Tibial nerve (tissue), 4 donors: ENCODE measurements around the gene TAF10. TPM values are rescaled to one million over a fixed set of nuclear protein-coding genes. Genes with fewer than 3 reads are reported as not detected.

Experiments
- DNase-seq, 2 donors: peaks; one replicate each; pipeline ENCODE4 v3.0.0-alpha.2; 2019; ENCODE audit warnings: low spot score in 2 of 2
- H3K27ac ChIP-seq, 4 donors: fragments of 200-600 bp; sonication (generic) in 3 of 4; one replicate each; pipeline ENCODE4 v1.5.1; 2017 to 2019; ENCODE audit warnings: mild to moderate bottlenecking in 1 of 4
- H3K27me3 ChIP-seq, 2 donors: fragments of 200-600 bp; sonication (generic) in 1 of 2; one replicate each; pipeline versions ENCODE4 v1.5.1 to v1.6.0; 2017 to 2019
- H3K36me3 ChIP-seq, 3 donors: fragments of 200-600 bp; sonication (generic); one replicate each; pipeline ENCODE4 v1.5.1; 2018 to 2019
- H3K4me1 ChIP-seq, 4 donors: fragments of 200-600 bp; sonication (generic) in 3 of 4; one replicate each; pipeline ENCODE4 v1.5.1; 2017 to 2019
- H3K4me3 ChIP-seq, 4 donors: fragments of 200-600 bp; sonication (generic) in 3 of 4; one replicate each; pipeline ENCODE4 v1.5.1; 2017 to 2019; ENCODE audit warnings: mild to moderate bottlenecking in 1 of 4, moderate library complexity in 1 of 4
- H3K9me3 ChIP-seq, 4 donors: fragments of 200-600 bp; sonication (generic) in 3 of 4; one replicate each; pipeline ENCODE4 v1.5.1; 2017 to 2019
- CTCF ChIP-seq, 5 experiments: fragments of 200-600 bp in 3 of 5; fragments of 450-650 bp in 2 of 5; sonication (generic) in 3 of 5; IDR thresholded peaks; one replicate each; pipeline ENCODE4 v1.5.1; 2016 to 2019; ENCODE audit warnings: antibody characterized with exemption in 5 of 5, mild to moderate bottlenecking in 3 of 5, moderate library complexity in 2 of 5
- EP300 ChIP-seq, 2 donors: sonication (generic); formaldehyde crosslinking; IDR thresholded peaks; one replicate each; pipeline ENCODE4 v1.6.1; 2017; ENCODE audit warnings: antibody characterized with exemption in 2 of 2, mild to moderate bottlenecking in 1 of 2
- POLR2A ChIP-seq, 2 donors: fragments of 450-650 bp; IDR thresholded peaks; one replicate each; pipeline ENCODE4 v1.6.1; 2017; ENCODE audit warnings: antibody characterized with exemption in 2 of 2, mild to moderate bottlenecking in 2 of 2, moderate library complexity in 2 of 2
- WGBS, 2 donors: methylation state at CpG; one replicate each; pipeline ENCODE4 v1.1.5; 2018; 5-methylcytosine and 5-hydroxymethylcytosine counted together
- total RNA-seq, 4 donors: library from RNA; depleted of rRNA; stranded (reverse); fragments of >200 nt; gene quantifications; one replicate each; pipeline ENCODE4 v1.1.0, GENCODE V29; 2016

The TAF10 gene
- 100 to 1,000 TPM; 148 to 235 (median 155) TPM for total RNA-seq

- peaks cover 7 to 75% (median 32%) of the 10 kb centered on the region in 3 donors for H3K36me3 ChIP-seq
- peak within 1 kb of the TSS; percentile 51 to 93 (median 79) for H3K4me3 ChIP-seq
- no peaks in the 10 kb centered on the region for H3K9me3 ChIP-seq
- peak; percentile 96 to 97 for DNase-seq
- H3K4me1 ChIP-seq = peaks cover 0 to 52% (median 18%) of the 10 kb centered on the region in 4 donors
- H3K27me3 ChIP-seq = no peaks in the 10 kb centered on the region
- WGBS, 2 donors = 1 to 2% methylated on average over 28 to 47 of the region's 51 CpGs
- peak within 1 kb of the TSS; percentile 93 to 100 (median 96) for H3K27ac ChIP-seq
- TF ChIP-seq CTCF (IDR thresholded peaks at IDR 0.05) = peak; percentile 21 to 45 (median 38)
- TF ChIP-seq POLR2A (IDR thresholded peaks at IDR 0.05) = peak; percentile 94 to 98
- peak; percentile 63 to 99 for TF ChIP-seq EP300 (IDR thresholded peaks at IDR 0.05)
These were observed at the start of gene TAF10 for GRCh38 chr11:6612213-6613041. TSS of gene TAF10 (minus strand) at chr11:6612216. CDS start at chr11:6612189, 27 bp downstream.

GRCh38 chr11:6660712-6661111 lies 48.7 kb upstream of the TAF10 start:
- peaks cover 0 to 7% (median 0%) of the 10 kb centered on the region in 4 donors for H3K4me1 ChIP-seq
- H3K4me3 ChIP-seq = no peak overlapping the region
- H3K27me3 ChIP-seq = peaks cover 0 to 14% of the 10 kb centered on the region in 2 donors
- 86 to 91% methylated on average over 3 of the region's 3 CpGs for WGBS, 2 donors
- no peaks in the 10 kb centered on the region for H3K9me3 ChIP-seq
- DNase-seq = no peak
- no peak overlapping the region for H3K27ac ChIP-seq
- H3K36me3 ChIP-seq = no peaks in the 10 kb centered on the region
- TF ChIP-seq CTCF (IDR thresholded peaks at IDR 0.05) = no peak
- TF ChIP-seq EP300 (IDR thresholded peaks at IDR 0.05) = no peak

- H3K36me3 ChIP-seq = no peaks in the 10 kb centered on the region
- H3K27me3 ChIP-seq = peaks cover 0 to 17% of the 10 kb centered on the region in 2 donors
- DNase-seq = no peak
- no peaks in the 10 kb centered on the region for H3K9me3 ChIP-seq
- TF ChIP-seq EP300 (IDR thresholded peaks at IDR 0.05) (no peak), POLR2A (IDR thresholded peaks at IDR 0.05) (no peak), CTCF (IDR thresholded peaks at IDR 0.05) (no peak)
- no peak overlapping the region for H3K27ac ChIP-seq
- peaks cover 0 to 23% (median 2%) of the 10 kb centered on the region in 4 donors for H3K4me1 ChIP-seq
- H3K4me3 ChIP-seq = no peak overlapping the region
These were observed 46.6 kb upstream of the TAF10 start for GRCh38 chr11:6658647-6659046.

GRCh38 chr11:6657346-6657745 lies 45.3 kb upstream of the TAF10 start:
- Histone ChIP-seq H3K9me3 (no peaks in the 10 kb centered on the region), H3K4me1 (peaks cover 0 to 34% (median 2%) of the 10 kb centered on the region in 4 donors), H3K4me3 (no peak overlapping the region), H3K27me3 (peaks cover 0 to 25% of the 10 kb centered on the region in 2 donors), H3K36me3 (no peaks in the 10 kb centered on the region), H3K27ac (no peak overlapping the region)
- 73% methylated on average over 1 of the region's 1 CpG for WGBS, 2 donors
- DNase-seq = no peak
- no peak for TF ChIP-seq EP300 (IDR thresholded peaks at IDR 0.05)

GRCh38 chr11:6656936-6657335 lies 44.9 kb upstream of the TAF10 start:
- Histone ChIP-seq H3K9me3 (no peaks in the 10 kb centered on the region), H3K4me3 (no peak overlapping the region), H3K36me3 (no peaks in the 10 kb centered on the region), H3K27ac (no peak overlapping the region), H3K27me3 (peaks cover 0 to 25% of the 10 kb centered on the region in 2 donors), H3K4me1 (peaks cover 0 to 34% (median 2%) of the 10 kb centered on the region in 4 donors)
- DNase-seq = no peak
- TF ChIP-seq CTCF (IDR thresholded peaks at IDR 0.05) (no peak), EP300 (IDR thresholded peaks at IDR 0.05) (no peak), POLR2A (IDR thresholded peaks at IDR 0.05) (no peak)
- 71 to 73% methylated on average over 5 of the region's 5 CpGs for WGBS, 2 donors
